Transverse colon (tissue), 4 donors: ENCODE measurements around the gene PLP2.

Source experiments
- POLR2AphosphoS5 ChIP-seq, 3 donors: sonication (generic); formaldehyde crosslinking; IDR thresholded peaks; one replicate each; pipeline ENCODE4 v1.6.1; 2016; ENCODE audit warnings: antibody characterized with exemption in 3 of 3
- TF ChIP-seq, protein P1 (sequence below), 5 experiments: fragments of 200-600 bp in 3 of 5; fragments of 450-650 bp in 2 of 5; sonication (generic) in 3 of 5; IDR thresholded peaks; 1 replicate in 2 of 5; 2 replicates in 3 of 5; pipeline ENCODE4 v1.5.1; 2016 to 2017; ENCODE audit warnings: antibody characterized with exemption in 5 of 5, inconsistent platforms in 3 of 5, mild to moderate bottlenecking in 2 of 5, moderate library complexity in 1 of 5

DNA sequence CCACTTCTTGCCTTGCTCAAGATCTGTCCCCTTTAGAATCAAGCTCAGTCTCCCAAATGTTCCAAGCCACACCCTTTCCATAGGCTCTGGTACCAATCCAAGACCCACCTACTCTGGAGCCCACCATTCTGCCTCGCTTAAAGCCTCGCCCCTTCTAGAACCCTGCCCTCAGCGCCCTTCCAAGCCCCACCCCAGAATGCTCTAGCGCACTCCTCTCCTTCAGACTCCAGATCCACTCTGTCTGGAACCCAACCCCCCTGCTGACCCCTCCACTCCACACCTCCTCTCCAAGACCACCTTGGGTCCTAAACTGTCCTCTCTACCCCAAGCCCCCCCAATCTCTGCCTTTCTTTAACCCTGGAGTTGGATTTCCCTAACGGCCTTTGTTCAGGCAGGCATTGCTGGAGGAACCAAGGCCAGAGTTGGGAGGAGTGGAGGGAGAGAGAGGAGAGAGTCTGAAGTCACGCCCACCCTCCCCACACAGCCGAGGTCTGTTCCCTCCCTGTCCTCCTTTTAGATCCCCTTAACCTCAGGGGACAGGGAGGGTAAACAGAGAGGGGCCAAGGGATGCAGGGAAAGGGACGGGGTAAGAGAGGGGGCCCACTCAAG lies 16.9 kb downstream of the PLP2 start:
- TF ChIP-seq, protein P1, sequence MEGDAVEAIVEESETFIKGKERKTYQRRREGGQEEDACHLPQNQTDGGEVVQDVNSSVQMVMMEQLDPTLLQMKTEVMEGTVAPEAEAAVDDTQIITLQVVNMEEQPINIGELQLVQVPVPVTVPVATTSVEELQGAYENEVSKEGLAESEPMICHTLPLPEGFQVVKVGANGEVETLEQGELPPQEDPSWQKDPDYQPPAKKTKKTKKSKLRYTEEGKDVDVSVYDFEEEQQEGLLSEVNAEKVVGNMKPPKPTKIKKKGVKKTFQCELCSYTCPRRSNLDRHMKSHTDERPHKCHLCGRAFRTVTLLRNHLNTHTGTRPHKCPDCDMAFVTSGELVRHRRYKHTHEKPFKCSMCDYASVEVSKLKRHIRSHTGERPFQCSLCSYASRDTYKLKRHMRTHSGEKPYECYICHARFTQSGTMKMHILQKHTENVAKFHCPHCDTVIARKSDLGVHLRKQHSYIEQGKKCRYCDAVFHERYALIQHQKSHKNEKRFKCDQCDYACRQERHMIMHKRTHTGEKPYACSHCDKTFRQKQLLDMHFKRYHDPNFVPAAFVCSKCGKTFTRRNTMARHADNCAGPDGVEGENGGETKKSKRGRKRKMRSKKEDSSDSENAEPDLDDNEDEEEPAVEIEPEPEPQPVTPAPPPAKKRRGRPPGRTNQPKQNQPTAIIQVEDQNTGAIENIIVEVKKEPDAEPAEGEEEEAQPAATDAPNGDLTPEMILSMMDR (IDR thresholded peaks at IDR 0.05), result no peak
- TF ChIP-seq POLR2AphosphoS5 (IDR thresholded peaks at IDR 0.05), result no peak
